Left ventricle myocardium inferior (tissue), 1 donor: ENCODE results near the gene SLCO2B1. TPM values are rescaled to one million over a fixed set of nuclear protein-coding genes. Genes with fewer than 3 reads are reported as not detected.

ENCODE experiments used
- DNase-seq: peaks from one replicate; pipeline ENCODE4 v3.0.0-alpha.2; 2020
- H3K27ac ChIP-seq: fragments of 200-600 bp; replicated peaks from 2 replicates; pipeline ENCODE4 v1.8.0; 2021
- H3K27me3 ChIP-seq: fragments of 200-600 bp; 2 replicates; pipeline ENCODE4 v1.8.0; 2021; ENCODE audit warnings: low read depth
- H3K36me3 ChIP-seq: fragments of 200-600 bp; 2 replicates; pipeline ENCODE4 v1.8.0; 2021
- H3K4me1 ChIP-seq: fragments of 200-600 bp; 2 replicates; pipeline ENCODE4 v1.8.0; 2021
- H3K4me3 ChIP-seq: fragments of 200-600 bp; 2 replicates; pipeline ENCODE4 v1.8.0; 2021; ENCODE audit warnings: mild to moderate bottlenecking, moderate library complexity
- H3K9me3 ChIP-seq: fragments of 200-600 bp; replicated peaks from 2 replicates; pipeline ENCODE4 v1.8.0; 2021
- intact Hi-C: fragments of 100-400 bp; cut with micrococcal nuclease; formaldehyde crosslinking; loops from one replicate; pipeline ENCODE4 v1.11.0; 2022
- total RNA-seq: library from RNA; stranded (reverse); fragmentation: NEBNext Ultra II Directional; extraction: Animal tissue kit (Norgen Biotek cat#: 25700); gene quantifications from one replicate; pipeline ENCODE4 v1.2.1, GENCODE V29; 2021
- TF ChIP-seq, protein P1 (sequence below): fragments of 200-600 bp; IDR thresholded peaks from 2 replicates; pipeline ENCODE4 v1.8.0; 2021; ENCODE audit warnings: antibody characterized with exemption, mild to moderate bottlenecking, borderline replicate concordance
- donor health status: DM: no; HTN: yes; CAD: no; lungs with severe emphysema.

The SLCO2B1 gene
- total RNA-seq, 1 donor from 2014 or later: 22.7 TPM

DNA sequence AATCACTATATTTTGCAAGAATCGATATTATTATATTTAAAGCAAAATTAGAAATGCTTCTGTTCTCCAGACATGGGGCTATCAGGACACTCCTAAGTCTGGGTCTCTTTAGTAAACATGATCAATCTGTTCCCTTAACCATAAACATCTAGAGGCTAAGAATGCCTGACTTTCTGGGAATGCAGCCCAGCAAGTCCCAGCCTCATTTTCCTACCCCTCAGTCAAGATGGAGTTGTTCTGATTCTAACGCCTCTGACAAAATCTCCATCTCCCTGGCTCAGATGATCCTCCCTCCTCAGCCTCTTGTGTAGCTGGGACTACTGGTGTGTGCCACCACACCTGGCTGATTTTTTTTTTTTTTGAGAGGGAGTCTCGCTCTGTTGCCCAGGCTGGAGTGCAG is 35.0 kb downstream of the SLCO2B1 start:
- TF ChIP-seq, protein P1, sequence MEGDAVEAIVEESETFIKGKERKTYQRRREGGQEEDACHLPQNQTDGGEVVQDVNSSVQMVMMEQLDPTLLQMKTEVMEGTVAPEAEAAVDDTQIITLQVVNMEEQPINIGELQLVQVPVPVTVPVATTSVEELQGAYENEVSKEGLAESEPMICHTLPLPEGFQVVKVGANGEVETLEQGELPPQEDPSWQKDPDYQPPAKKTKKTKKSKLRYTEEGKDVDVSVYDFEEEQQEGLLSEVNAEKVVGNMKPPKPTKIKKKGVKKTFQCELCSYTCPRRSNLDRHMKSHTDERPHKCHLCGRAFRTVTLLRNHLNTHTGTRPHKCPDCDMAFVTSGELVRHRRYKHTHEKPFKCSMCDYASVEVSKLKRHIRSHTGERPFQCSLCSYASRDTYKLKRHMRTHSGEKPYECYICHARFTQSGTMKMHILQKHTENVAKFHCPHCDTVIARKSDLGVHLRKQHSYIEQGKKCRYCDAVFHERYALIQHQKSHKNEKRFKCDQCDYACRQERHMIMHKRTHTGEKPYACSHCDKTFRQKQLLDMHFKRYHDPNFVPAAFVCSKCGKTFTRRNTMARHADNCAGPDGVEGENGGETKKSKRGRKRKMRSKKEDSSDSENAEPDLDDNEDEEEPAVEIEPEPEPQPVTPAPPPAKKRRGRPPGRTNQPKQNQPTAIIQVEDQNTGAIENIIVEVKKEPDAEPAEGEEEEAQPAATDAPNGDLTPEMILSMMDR: no peak
- Histone ChIP-seq H3K9me3 (no peaks in the 10 kb centered on the region), H3K27me3 (no peaks in the 10 kb centered on the region), H3K27ac (no peak overlapping the region), H3K36me3 (peaks cover 4% of the 10 kb centered on the region), H3K4me3 (no peak overlapping the region), H3K4me1 (peaks cover 31% of the 10 kb centered on the region)
- intact Hi-C loops: no loop called here
- no peak for DNase-seq

DNA sequence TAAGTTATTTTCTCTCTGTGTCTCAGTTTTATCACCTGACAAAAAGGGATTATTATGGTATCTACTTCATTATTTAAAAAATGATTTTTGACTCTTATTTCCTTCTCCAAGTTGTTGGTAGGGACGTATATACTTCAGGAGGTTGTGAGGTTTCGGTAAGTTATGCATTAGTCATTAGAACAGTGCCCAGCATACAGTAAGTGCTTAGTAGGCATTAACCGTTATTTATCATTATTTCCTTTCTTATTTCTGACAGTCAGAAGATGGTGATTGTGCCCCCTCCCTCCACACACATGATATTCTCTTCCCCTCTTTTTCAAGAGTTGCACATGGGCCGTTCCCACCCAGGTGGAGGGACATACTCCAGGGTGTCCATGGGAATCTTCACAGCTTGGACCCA is 36.1 kb downstream of the SLCO2B1 start:
- TF ChIP-seq, protein P1: no peak
- no peak for DNase-seq
- intact Hi-C loops: no loop called here
- no peak overlapping the region for H3K4me3 ChIP-seq
- H3K4me1 ChIP-seq: peaks cover 33% of the 10 kb centered on the region
- no peaks in the 10 kb centered on the region for H3K27me3 ChIP-seq
- H3K27ac ChIP-seq: no peak overlapping the region
- peaks cover 4% of the 10 kb centered on the region for H3K36me3 ChIP-seq
- H3K9me3 ChIP-seq: no peaks in the 10 kb centered on the region

DNA sequence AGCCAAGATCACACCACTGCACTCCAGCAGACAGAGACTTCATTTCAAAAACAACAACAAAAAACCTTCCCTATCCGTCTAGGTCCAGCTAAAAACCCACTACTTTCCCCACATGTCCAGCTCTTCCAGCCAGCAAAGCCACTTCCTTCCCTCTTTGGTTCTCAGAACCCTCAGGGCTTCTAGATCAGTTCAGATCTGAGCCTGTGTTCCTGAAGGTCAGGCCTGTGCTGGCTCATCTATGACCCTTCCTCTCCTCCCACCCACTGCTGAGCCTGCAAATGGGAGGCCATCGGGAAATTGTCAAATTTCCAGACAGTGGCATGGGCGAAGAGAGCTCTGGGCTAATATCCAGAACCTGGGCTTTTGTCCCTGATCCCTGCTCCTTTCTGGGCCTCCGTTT is 37.8 kb downstream of the SLCO2B1 start:
- H3K27me3 ChIP-seq: no peaks in the 10 kb centered on the region
- H3K4me3 ChIP-seq: no peak overlapping the region
- no peaks in the 10 kb centered on the region for H3K9me3 ChIP-seq
- peak overlapping the region; percentile 40 for H3K27ac ChIP-seq
- intact Hi-C loops: no loop called here
- DNase-seq: no peak
- peaks cover 4% of the 10 kb centered on the region for H3K36me3 ChIP-seq
- H3K4me1 ChIP-seq: peaks cover 32% of the 10 kb centered on the region
- TF ChIP-seq, protein P1: no peak

DNA sequence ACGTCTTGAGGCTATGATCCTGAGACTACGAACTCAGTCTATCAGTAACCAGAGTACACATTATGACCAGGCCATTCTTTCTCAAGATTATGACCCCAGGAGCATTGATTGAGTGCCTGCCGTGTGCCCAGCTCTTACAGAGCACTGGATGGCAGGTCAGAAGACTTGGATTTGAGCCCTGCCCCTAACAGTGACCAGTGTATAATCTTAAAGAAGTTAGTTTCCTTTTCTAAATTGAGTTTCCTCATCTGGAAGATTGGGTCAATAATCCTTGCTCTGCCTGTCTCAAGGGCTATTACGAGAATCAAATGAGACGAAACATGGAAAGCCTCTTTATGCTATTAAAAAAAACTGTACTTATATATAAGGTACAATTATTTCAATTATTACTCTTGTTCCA is 38.2 kb downstream of the SLCO2B1 start:
- intact Hi-C loops: no loop called here
- H3K27me3 ChIP-seq: no peaks in the 10 kb centered on the region
- H3K4me1 ChIP-seq: peaks cover 36% of the 10 kb centered on the region
- peaks cover 4% of the 10 kb centered on the region for H3K36me3 ChIP-seq
- no peak overlapping the region for H3K4me3 ChIP-seq
- H3K27ac ChIP-seq: peak overlapping the region; percentile 40
- H3K9me3 ChIP-seq: no peaks in the 10 kb centered on the region
- no peak for DNase-seq
- TF ChIP-seq, protein P1: no peak

DNA sequence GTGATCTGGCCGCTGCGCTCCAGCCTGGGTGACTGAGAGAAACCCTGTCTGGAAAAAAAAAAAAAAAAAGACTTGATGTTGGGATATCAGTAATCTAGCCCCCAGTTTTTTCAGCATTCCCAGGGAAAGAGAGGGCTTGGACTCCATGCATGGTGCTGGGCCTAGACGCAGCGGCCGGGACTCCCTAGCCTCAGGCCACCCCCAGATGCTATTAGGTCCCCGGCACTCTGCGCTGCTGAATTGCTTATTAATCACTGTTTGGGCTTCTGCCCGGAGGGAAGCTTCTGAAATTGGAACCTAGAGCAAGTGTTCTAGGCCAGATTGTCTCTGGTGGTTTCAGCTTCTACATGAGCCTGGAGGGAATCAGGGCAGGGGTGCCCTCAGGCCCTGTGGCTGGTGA is 39.0 kb downstream of the SLCO2B1 start:
- DNase-seq: no peak

More for the DNA sequence above, 39.0 kb downstream of the SLCO2B1 start:
- no peaks in the 10 kb centered on the region for H3K9me3 ChIP-seq
- intact Hi-C loops: no loop called here
- TF ChIP-seq, protein P1: no peak
- peaks cover 4% of the 10 kb centered on the region for H3K36me3 ChIP-seq
- H3K27ac ChIP-seq: peak overlapping the region; percentile 16
- H3K4me3 ChIP-seq: no peak overlapping the region
- H3K4me1 ChIP-seq: peaks cover 44% of the 10 kb centered on the region
- H3K27me3 ChIP-seq: no peaks in the 10 kb centered on the region
